MM.1S (cell line): ENCODE data around the gene SAV1.

Experiments
- CTCF ChIP-seq: fragments of 300-600 bp; sonication (generic); IDR thresholded peaks from 2 replicates; pipeline ENCODE4 v1.5.1; 2016; ENCODE audit warnings: antibody characterized with exemption, low read length, mixed read lengths
- EZH2 ChIP-seq: fragments of 300-600 bp; sonication (generic); optimal IDR thresholded peaks from 2 replicates; pipeline ENCODE3; 2017; ENCODE audit warnings: low read depth, mild to moderate bottlenecking, antibody characterized with exemption, low read length, mixed read lengths

GRCh38 chr14:50675597-50675996 is 7.5 kb upstream of the SAV1 start:
- TF ChIP-seq EZH2, result no peak
- no peak for TF ChIP-seq CTCF
